Measurements from ENCODE around the gene PFKL. TPM values are rescaled to one million over a fixed set of nuclear protein-coding genes. Genes with fewer than 3 reads are reported as not detected.
"Not testable (repeated sequence)": the region's sequence is repeated elsewhere in the genome, so short reads cannot be mapped to it uniquely, and the experiment has no call there.

Gene PFKL
- total and polyA plus RNA-seq, 2 donors (not counting 1 experiment from before 2014, with no cell fraction given): 54.8 to 125 TPM

DNA sequence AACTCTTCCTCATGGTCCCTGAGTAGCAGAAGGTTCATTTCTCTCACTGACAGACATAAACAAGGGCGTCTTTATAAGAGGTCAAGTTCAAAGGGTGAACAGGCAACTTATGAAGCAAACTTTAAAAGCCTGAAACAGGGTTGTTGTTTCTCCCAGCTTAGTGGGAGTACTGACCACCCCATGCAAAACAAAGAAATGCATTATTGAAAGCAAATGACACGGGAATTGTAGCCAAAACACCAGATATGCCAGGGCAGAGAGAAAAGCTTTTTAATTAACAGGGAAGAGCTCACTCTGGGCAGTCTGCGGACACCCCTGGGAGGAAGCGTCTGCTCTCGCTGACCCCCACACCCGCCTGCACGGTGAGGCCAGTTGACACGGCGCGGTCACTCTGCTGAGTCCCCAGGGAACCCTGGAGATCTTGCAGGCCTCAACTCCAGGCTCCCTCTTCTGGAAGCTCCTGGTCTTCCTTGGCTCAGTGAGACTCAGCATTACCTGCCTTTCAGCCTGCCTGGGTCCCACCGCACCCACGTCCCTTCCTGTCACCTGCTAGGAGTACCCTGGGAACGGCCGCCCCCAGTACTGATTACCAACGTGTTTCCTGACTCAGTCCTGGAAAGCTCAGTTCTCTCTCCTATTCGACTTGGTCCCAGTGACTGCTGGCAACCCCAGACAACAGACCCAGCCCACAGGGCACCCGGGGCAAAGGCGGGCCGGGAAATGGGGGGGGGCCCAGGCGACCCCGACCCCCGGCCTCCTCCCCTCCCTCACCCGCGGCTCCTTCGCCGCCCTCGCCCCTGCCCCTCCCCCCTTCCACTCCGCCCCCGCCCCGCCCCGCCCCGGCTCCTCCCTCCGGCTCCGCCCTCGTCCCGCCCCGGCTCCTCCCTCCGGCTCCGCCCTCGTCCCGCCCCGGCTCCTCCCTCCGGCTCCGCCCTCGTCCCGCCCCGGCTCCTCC, 38.4 kb downstream of the PFKL start:
- Histone ChIP-seq H3K79me2 (ENCODE audit: control insufficient read depth, insufficient read depth, low read length) (no peaks in the 10 kb centered on the region), H3K4me2 (ENCODE audit: extremely low read depth, insufficient read depth, low read length) (peak overlapping the region; percentile 93), H3K36me3 (ENCODE audit: control insufficient read depth, insufficient read depth, low read length) (peaks cover 2% of the 10 kb centered on the region), H3K9ac (ENCODE audit: insufficient read depth, low read length) (no peak overlapping the region), H3K9me3 (ENCODE audit: control insufficient read depth, insufficient read depth, low read depth, low read length) (no peaks in the 10 kb centered on the region), H3K27ac (ENCODE audit: insufficient read depth, low read length) (peak overlapping the region; percentile 34), H4K20me1 (ENCODE audit: control insufficient read depth, extremely low read depth, insufficient read depth, low read length) (no peaks in the 10 kb centered on the region), H3K4me3 (replicated peaks in 1 of 4; ENCODE audit: control extremely low read depth in 1 of 4, insufficient read depth in 1 of 4, low read depth in 3 of 4, low read length in 4 of 4) (peak overlapping the region; percentile 37 to 60 (median 50)), H2AFZ (ENCODE audit: low read length) (peak overlapping the region; percentile 43), H3K27me3 (ENCODE audit: control insufficient read depth, insufficient read depth, low read length) (no peaks in the 10 kb centered on the region), H3K4me1 (ENCODE audit: control insufficient read depth, extremely low read depth, insufficient read depth, low read length) (peaks cover 9% of the 10 kb centered on the region)
- peak; percentile 58 to 64 for DNase-seq (ENCODE audit: low read depth in 2 of 2)
- no peak for TF ChIP-seq EZH2 (IDR thresholded peaks at IDR 0.05; ENCODE audit: low read length, missing control alignments)
- TF ChIP-seq, protein P1, sequence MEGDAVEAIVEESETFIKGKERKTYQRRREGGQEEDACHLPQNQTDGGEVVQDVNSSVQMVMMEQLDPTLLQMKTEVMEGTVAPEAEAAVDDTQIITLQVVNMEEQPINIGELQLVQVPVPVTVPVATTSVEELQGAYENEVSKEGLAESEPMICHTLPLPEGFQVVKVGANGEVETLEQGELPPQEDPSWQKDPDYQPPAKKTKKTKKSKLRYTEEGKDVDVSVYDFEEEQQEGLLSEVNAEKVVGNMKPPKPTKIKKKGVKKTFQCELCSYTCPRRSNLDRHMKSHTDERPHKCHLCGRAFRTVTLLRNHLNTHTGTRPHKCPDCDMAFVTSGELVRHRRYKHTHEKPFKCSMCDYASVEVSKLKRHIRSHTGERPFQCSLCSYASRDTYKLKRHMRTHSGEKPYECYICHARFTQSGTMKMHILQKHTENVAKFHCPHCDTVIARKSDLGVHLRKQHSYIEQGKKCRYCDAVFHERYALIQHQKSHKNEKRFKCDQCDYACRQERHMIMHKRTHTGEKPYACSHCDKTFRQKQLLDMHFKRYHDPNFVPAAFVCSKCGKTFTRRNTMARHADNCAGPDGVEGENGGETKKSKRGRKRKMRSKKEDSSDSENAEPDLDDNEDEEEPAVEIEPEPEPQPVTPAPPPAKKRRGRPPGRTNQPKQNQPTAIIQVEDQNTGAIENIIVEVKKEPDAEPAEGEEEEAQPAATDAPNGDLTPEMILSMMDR (conservative IDR thresholded peaks at IDR 0.05 in 1 of 2, IDR thresholded peaks at IDR 0.05 in 1 of 2; ENCODE audit: low read depth in 1 of 2, low read length in 2 of 2): peak; percentile 33 to 46

DNA sequence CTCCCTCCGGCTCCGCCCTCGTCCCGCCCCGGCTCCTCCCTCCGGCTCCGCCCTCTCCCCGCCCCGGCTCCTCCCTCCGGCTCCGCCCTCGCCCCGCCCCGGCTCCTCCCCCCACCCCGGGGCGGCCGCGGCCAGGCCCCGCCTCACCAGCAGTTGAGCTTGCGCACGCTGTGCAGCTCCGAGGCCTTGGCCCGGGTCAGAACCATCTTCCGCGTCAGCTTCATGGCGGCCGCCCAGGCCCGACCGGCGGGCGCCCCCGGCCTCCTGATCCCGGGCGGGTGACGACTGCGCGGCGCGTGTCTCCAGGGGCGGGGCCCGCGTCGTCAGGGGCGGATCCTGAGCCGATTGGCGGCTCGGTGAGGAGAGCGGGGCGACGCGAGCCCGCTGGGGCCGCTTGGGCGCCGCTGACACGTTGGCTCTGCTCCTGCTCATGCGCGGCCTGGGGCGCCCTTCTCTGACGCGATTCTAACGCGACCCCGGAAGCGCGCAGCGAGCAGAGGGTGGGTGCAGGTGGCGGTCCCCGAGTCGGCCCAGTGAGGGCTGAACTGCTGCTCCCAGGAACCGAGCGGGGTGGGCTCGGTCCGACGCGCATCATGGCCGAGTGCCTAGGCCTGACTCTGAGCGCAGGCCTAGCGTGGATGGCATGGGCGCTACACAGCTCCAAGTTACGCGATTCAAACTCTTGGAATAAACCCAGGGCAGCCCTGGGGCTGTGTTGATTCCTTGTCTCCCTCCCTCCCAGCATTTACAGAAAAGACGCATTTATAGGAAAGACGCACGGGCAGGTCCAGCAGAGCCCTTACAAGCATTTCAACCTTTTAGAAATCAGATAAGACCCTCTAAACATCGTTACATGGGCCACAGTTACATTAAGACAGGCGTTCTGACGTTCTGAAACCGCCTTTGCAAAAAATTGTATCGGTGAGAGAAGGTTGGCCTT, 39.4 kb downstream of the PFKL start, which contains the start of gene CFAP410:
Gene CFAP410 (minus strand): TSS at position 420 of the 940 bp plus-strand sequence. CDS start 196 bp downstream, at position 224.
- TF ChIP-seq EZH2 (IDR thresholded peaks at IDR 0.05; ENCODE audit: low read length, missing control alignments): no peak
- TF ChIP-seq, protein P1 (conservative IDR thresholded peaks at IDR 0.05 in 1 of 2, IDR thresholded peaks at IDR 0.05 in 1 of 2; ENCODE audit: low read depth in 1 of 2, low read length in 2 of 2): no peak
- Histone ChIP-seq H3K4me2 (ENCODE audit: extremely low read depth, insufficient read depth, low read length) (peak within 1 kb of the TSS; percentile 100), H3K9ac (ENCODE audit: insufficient read depth, low read length) (peak within 1 kb of the TSS; percentile 95), H3K27ac (ENCODE audit: insufficient read depth, low read length) (peak within 1 kb of the TSS; percentile 97), H3K79me2 (ENCODE audit: control insufficient read depth, insufficient read depth, low read length) (no peaks in the 10 kb centered on the region), H3K27me3 (ENCODE audit: control insufficient read depth, insufficient read depth, low read length) (no peaks in the 10 kb centered on the region), H4K20me1 (ENCODE audit: control insufficient read depth, extremely low read depth, insufficient read depth, low read length) (no peaks in the 10 kb centered on the region), H3K4me3 (replicated peaks in 1 of 4; ENCODE audit: control extremely low read depth in 1 of 4, insufficient read depth in 1 of 4, low read depth in 3 of 4, low read length in 4 of 4) (peak within 1 kb of the TSS; percentile 88 to 98 (median 92)), H3K36me3 (ENCODE audit: control insufficient read depth, insufficient read depth, low read length) (peaks cover 2% of the 10 kb centered on the region), H3K9me3 (ENCODE audit: control insufficient read depth, insufficient read depth, low read depth, low read length) (no peaks in the 10 kb centered on the region), H2AFZ (ENCODE audit: low read length) (peak within 1 kb of the TSS; percentile 48), H3K4me1 (ENCODE audit: control insufficient read depth, extremely low read depth, insufficient read depth, low read length) (peaks cover 9% of the 10 kb centered on the region)
- DNase-seq (ENCODE audit: low read depth in 2 of 2): peak; percentile 92 to 94

DNA sequence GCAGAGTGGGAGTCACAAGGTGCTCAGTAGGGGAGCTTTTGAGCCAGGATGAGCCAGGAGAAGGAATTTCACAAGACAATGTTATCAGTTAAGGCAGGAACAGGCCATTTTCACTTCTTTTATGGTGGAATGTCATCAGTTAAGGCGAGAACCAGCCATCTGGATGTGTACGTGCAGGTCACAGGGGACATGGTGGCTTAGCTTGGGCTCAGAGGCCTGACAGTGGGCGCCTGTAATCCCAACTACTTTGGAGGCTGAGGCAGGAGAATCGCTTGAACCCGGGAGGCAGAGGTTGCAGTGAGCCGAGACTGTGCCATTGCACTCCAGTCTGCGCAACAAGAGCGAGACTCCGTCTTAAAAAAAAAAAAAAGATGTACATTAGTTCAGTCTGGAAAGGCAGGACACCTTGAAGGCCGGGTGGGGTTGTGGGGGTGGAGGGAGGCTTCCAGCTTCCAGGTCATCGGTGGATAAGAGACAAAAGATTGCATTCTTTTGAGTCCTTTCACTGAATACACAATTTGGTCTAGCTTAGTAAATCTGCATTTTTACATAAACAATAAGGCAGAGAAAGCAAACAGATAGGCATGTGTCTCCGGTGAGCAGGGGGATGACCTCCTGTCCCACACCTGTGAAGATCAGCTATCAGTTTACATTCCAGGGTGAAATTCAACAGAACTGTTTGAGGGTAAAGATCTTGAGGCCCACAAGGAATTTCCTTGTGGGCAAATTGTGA, 42.0 kb downstream of the PFKL start:
- H3K36me3 ChIP-seq (ENCODE audit: control insufficient read depth, insufficient read depth, low read length); H3K4me1 ChIP-seq (ENCODE audit: control insufficient read depth, extremely low read depth, insufficient read depth, low read length); H3K4me3 ChIP-seq (replicated peaks in 1 of 4; ENCODE audit: control extremely low read depth in 1 of 4, insufficient read depth in 1 of 4, low read depth in 3 of 4, low read length in 4 of 4); H3K4me2 ChIP-seq (ENCODE audit: extremely low read depth, insufficient read depth, low read length); H3K9me3 ChIP-seq (ENCODE audit: control insufficient read depth, insufficient read depth, low read depth, low read length); H3K79me2 ChIP-seq (ENCODE audit: control insufficient read depth, insufficient read depth, low read length); H3K27ac ChIP-seq (ENCODE audit: insufficient read depth, low read length); H3K9ac ChIP-seq (ENCODE audit: insufficient read depth, low read length); DNase-seq (ENCODE audit: low read depth in 2 of 2); H4K20me1 ChIP-seq (ENCODE audit: control insufficient read depth, extremely low read depth, insufficient read depth, low read length); H3K27me3 ChIP-seq (ENCODE audit: control insufficient read depth, insufficient read depth, low read length); H2AFZ ChIP-seq (ENCODE audit: low read length): not testable (repeated sequence)

- not testable (repeated sequence) for DNase-seq (ENCODE audit: low read depth in 2 of 2); H3K9me3 ChIP-seq (ENCODE audit: control insufficient read depth, insufficient read depth, low read depth, low read length); H3K4me3 ChIP-seq (replicated peaks in 1 of 4; ENCODE audit: control extremely low read depth in 1 of 4, insufficient read depth in 1 of 4, low read depth in 3 of 4, low read length in 4 of 4); H3K27me3 ChIP-seq (ENCODE audit: control insufficient read depth, insufficient read depth, low read length); H3K27ac ChIP-seq (ENCODE audit: insufficient read depth, low read length); H3K9ac ChIP-seq (ENCODE audit: insufficient read depth, low read length); H2AFZ ChIP-seq (ENCODE audit: low read length); H3K4me1 ChIP-seq (ENCODE audit: control insufficient read depth, extremely low read depth, insufficient read depth, low read length); H4K20me1 ChIP-seq (ENCODE audit: control insufficient read depth, extremely low read depth, insufficient read depth, low read length); H3K4me2 ChIP-seq (ENCODE audit: extremely low read depth, insufficient read depth, low read length); H3K36me3 ChIP-seq (ENCODE audit: control insufficient read depth, insufficient read depth, low read length); H3K79me2 ChIP-seq (ENCODE audit: control insufficient read depth, insufficient read depth, low read length)
Measured at GRCh38 chr21:44342981-44343380, 43.1 kb downstream of the PFKL start.
